Heart right ventricle (tissue), 16 donors: ENCODE measurements around the gene KDM5B. TPM values are rescaled to one million over a fixed set of nuclear protein-coding genes. Genes with fewer than 3 reads are reported as not detected.

Experiments
- ATAC-seq, 8 donors: fragments of 200-7000 bp; cut with Tn5 transposase; one replicate each; pipeline ENCODE4 v1.9.1; 2020; ENCODE audit warnings: mild to moderate bottlenecking in 8 of 8, moderate library complexity in 8 of 8, moderate number of reproducible peaks in 1 of 8
- DNase-seq, 2 donors: peaks; one replicate each; pipeline ENCODE4 v3.0.0-alpha.2; 2020
- H3K27ac ChIP-seq, 10 donors: fragments of 200-600 bp; sonication (generic) in 2 of 10; one replicate each; pipeline versions ENCODE4 v1.5.0 to v1.8.0; 2020 to 2022; ENCODE audit warnings: mild to moderate bottlenecking in 3 of 10
- H3K27me3 ChIP-seq, 7 donors: fragments of 200-600 bp; one replicate each; pipeline ENCODE4 v1.8.0; 2021 to 2022; ENCODE audit warnings: mild to moderate bottlenecking in 2 of 7
- H3K36me3 ChIP-seq, 9 donors: fragments of 200-600 bp; sonication (generic) in 1 of 9; one replicate each; pipeline versions ENCODE4 v1.5.0 to v1.8.0; 2020 to 2022; ENCODE audit warnings: mild to moderate bottlenecking in 2 of 9
- H3K4me1 ChIP-seq, 9 donors: fragments of 200-600 bp; sonication (generic) in 1 of 9; one replicate each; pipeline versions ENCODE4 v1.5.0 to v1.8.0; 2020 to 2022; ENCODE audit warnings: mild to moderate bottlenecking in 4 of 9
- H3K4me3 ChIP-seq, 10 donors: fragments of 200-600 bp; sonication (generic) in 2 of 10; one replicate each; pipeline versions ENCODE4 v1.5.0 to v1.8.0; 2020 to 2022; ENCODE audit warnings: mild to moderate bottlenecking in 7 of 10, moderate library complexity in 2 of 10
- H3K9me3 ChIP-seq, 11 donors: fragments of 200-600 bp in 10 of 11; sonication (generic) in 2 of 11; one replicate each; pipeline versions ENCODE4 v1.5.0 to v1.8.0; 2013 to 2022; ENCODE audit warnings: mild to moderate bottlenecking in 2 of 11, control low read depth in 1 of 11, moderate library complexity in 1 of 11
- WGBS, 2 donors: extraction: QIAGEN DNeasy Blood & Tissue Kit; methylation state at CpG; one replicate each; pipeline ENCODE4 v1.1.7; 2013; ENCODE audit warnings: inconsistent platforms in 1 of 2; 5-methylcytosine and 5-hydroxymethylcytosine counted together
- intact Hi-C, 10 donors: fragments of 100-400 bp; cut with DNase I; formaldehyde crosslinking; loops; one replicate each; pipeline versions ENCODE4 v1.11.1 to v1.14.2; 2022
- polyA plus RNA-seq, 2 donors: library from polyadenylated mRNA; stranded (reverse); fragments of 200-250 nt; gene quantifications; one replicate each; pipeline ENCODE4 v1.2.3, GENCODE V29; 2013
- total RNA-seq, 10 donors: library from RNA; stranded (reverse); fragmentation: NEBNext Ultra II Directional in 3 of 10; extraction: Animal tissue kit (Norgen Biotek cat#: 25700) in 3 of 10; gene quantifications; one replicate each; pipeline versions ENCODE4 v1.2.1 to v1.2.4, GENCODE V29; 2021 to 2023
- TF ChIP-seq, protein P1 (sequence below), 9 donors: fragments of 200-600 bp; sonication (generic) in 2 of 9; IDR thresholded peaks; one replicate each; pipeline versions ENCODE4 v1.5.0 to v1.8.0; 2021 to 2022; ENCODE audit warnings: antibody characterized with exemption in 9 of 9, mild to moderate bottlenecking in 5 of 9, moderate library complexity in 1 of 9
- donor health status: Arrhythmogenic right ventricular cardiomyopathy.
- donor health status: ischemic (EF 13 %, LVEDD 7.1; RV severe dilation, severe dysfunction).
- donor health status: healthy with polysubstance abuse.
- donor health status: DM: no; HTN: yes; CAD: no.
- donor health status: DM: no; HTN: no; CAD: no.
- donor health status: ischemic (EF 25% LVEDD 6.9; RV normal size, moderate dysfunction).
- donor health status: ischemic (EF 25% LVEDD 5.7; RV mildly dilated, moderate dysfunction).
- donor health status: healthy.
- donor health status: DM: yes; HTN: yes; CAD: no.
- donor health status: Ischemic cardiomyopathy.
- donor health status: ischemic (EF 35%, LVEDD 5.7; RV mildly dilated, moderate dysfunction).
- donor health status: nonischemic (EF 11% LVEDD 7.7; RV severe dilation, severe dysfunction).
- donor health status: DM: yes; HTN: yes; CAD: no.
- donor health status: PGD.
- donor health status: ischemic (EF 29% LVEDD 5.4; RV normal size, mild dysfunction).
- donor health status: nonischemic (EF 23%, LVEDD 6.1; RV moderate dilation, normal function).

KDM5B gene
- total and polyA plus RNA-seq, 12 donors: 4.9 to 18.5 (median 13.6) TPM

DNA sequence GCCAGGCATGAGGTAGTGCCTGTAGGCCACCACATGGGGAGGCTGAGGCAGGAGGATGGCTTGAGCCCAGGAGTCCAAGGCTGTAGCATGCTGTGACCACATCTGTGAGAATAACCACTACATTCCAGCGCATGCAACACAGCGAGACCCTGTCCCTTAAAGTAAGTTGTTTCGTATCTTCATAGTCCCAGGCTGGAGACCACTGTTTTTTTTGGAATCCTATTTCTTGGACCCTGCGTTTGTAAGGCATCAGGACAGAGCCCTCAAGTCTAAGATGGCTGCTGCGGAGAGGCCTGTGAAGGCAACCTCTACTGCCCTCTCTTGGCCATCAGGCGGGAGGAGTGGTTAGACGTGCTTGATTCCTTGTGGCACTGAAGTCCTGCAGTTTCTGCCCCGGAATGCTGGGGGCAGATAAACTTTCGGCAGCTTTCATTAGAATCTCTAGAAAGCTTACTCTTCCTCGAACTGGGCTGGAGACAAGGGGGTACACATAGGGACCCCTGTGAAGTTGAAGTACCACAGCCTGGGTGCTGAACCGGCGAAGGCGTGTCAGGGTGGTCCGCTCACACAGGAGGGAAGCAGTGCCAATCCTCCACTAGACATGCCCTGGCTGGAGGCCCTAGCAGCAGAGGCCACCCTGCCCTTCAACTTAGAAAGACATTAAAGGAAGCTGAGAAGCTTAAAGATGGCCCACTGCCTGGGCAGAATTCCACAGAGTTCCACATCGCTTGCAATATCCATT is 44.1 kb upstream of the KDM5B start:
- DNase-seq (no peak), ATAC-seq (peak in 1 of 8 donors; percentile 65)
- 70% methylated on average over 15 of the region's 15 CpGs for WGBS, 2 donors
- H3K36me3 ChIP-seq: no peaks in the 10 kb centered on the region
- H3K4me3 ChIP-seq: no peak overlapping the region
- no peaks in the 10 kb centered on the region for H3K27me3 ChIP-seq
- TF ChIP-seq, protein P1, sequence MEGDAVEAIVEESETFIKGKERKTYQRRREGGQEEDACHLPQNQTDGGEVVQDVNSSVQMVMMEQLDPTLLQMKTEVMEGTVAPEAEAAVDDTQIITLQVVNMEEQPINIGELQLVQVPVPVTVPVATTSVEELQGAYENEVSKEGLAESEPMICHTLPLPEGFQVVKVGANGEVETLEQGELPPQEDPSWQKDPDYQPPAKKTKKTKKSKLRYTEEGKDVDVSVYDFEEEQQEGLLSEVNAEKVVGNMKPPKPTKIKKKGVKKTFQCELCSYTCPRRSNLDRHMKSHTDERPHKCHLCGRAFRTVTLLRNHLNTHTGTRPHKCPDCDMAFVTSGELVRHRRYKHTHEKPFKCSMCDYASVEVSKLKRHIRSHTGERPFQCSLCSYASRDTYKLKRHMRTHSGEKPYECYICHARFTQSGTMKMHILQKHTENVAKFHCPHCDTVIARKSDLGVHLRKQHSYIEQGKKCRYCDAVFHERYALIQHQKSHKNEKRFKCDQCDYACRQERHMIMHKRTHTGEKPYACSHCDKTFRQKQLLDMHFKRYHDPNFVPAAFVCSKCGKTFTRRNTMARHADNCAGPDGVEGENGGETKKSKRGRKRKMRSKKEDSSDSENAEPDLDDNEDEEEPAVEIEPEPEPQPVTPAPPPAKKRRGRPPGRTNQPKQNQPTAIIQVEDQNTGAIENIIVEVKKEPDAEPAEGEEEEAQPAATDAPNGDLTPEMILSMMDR (IDR thresholded peaks at IDR 0.05): peak in 6 of 9 donors; percentile 25 to 52 (median 42)
- H3K9me3 ChIP-seq: no peaks in the 10 kb centered on the region
- intact Hi-C loops: loop anchor here in 1 of 10 donors (1.0 kb wide), 1 partner anchor 105 kb away; no protein-coding TSS in a partner anchor
- no peak overlapping the region for H3K27ac ChIP-seq
- no peaks in the 10 kb centered on the region for H3K4me1 ChIP-seq

DNA sequence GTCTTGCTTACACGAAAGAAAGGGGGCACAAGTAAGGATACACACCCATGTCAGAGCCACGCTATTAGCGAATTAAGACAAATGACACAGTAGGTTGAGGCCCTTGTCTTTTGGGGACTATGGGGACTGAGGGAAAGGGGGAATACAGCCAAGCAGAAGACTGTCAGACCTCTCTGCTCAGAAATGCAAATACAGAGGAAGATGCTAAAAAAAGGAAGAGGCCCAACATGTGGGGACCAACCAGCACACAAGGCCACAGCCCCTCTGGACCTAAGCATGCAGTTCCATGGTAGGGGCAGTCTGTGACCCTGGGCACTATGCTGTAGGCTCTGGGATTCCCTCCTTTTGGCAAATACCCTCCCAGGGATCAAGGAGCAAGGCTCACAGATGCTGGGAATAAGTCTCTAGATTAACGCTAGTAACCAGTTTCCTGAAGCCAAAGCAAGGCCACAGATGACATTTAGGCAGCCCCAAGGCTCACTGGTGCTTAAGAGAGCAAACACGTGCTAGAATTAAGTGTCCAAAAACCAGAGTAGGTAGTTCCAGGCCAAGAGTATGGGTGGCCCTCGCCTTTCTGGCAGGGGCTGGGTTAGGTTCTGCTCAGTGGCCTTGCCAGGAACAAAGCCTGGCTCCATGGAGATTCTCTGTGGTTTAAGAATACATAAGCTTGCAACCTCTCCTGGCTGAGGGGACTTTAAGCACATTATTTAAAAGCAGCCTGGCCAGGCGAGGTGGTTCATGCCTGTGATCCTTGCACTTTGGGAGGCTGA is 42.6 kb upstream of the KDM5B start:
- Histone ChIP-seq H3K27ac (no peak overlapping the region), H3K36me3 (no peaks in the 10 kb centered on the region), H3K27me3 (no peaks in the 10 kb centered on the region), H3K4me3 (no peak overlapping the region), H3K4me1 (no peaks in the 10 kb centered on the region), H3K9me3 (no peaks in the 10 kb centered on the region)
- intact Hi-C loops: no loop called here
- ATAC-seq: peak in 4 of 8 donors; percentile 34 to 67 (median 40)
- TF ChIP-seq, protein P1 (IDR thresholded peaks at IDR 0.05): no peak
- DNase-seq: no peak
- WGBS, 2 donors: 87 to 93% methylated on average over 7 of the region's 7 CpGs

DNA sequence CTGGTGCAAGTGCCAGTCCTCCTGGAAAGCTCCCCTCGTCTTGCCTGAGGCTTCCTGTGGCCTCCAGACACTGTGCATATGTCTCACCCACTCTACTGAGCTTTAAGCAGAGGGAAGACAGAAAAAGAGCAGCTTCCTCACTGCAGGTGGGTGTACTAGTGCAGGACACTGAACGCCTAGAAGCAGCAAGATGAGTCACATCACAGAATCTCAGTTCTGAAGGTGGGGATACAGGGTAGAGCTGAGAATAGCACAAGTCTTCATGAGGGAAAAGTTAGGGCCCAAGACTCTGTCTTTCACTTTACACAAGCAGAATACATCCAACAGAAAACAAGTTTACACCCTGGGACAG is 39.9 kb upstream of the KDM5B start:
- intact Hi-C loops: no loop called here
- Histone ChIP-seq H3K36me3 (no peaks in the 10 kb centered on the region), H3K27ac (no peak overlapping the region), H3K4me1 (no peaks in the 10 kb centered on the region), H3K27me3 (no peaks in the 10 kb centered on the region), H3K9me3 (no peaks in the 10 kb centered on the region), H3K4me3 (no peak overlapping the region)
- ATAC-seq (no peak), DNase-seq (no peak)
- WGBS, 2 donors: 58 to 67% methylated on average over 2 of the region's 2 CpGs
- TF ChIP-seq, protein P1 (IDR thresholded peaks at IDR 0.05): no peak

DNA sequence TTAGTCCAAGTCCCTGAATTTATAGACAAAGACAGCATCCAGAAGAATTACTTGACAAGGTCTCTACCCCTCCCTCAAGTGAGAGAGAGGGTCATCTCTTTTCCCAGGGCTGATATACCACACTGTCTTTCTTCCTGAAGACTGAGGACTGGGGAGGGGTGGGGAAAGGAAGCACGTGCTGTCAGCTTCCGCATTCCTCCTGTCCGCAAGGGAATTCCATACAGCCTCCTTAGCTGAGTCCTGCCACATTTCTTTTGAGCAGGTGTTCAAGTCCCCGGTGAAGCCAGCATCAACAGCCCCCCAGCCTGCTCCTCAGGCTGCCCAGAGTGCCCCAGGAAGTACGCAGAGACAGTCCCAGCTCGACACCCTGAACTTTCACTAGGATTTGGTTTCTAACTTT is 36.7 kb upstream of the KDM5B start:
- Histone ChIP-seq H3K4me1 (no peaks in the 10 kb centered on the region), H3K27ac (no peak overlapping the region), H3K27me3 (no peaks in the 10 kb centered on the region), H3K36me3 (no peaks in the 10 kb centered on the region), H3K4me3 (no peak overlapping the region), H3K9me3 (no peaks in the 10 kb centered on the region)
- ATAC-seq (no peak), DNase-seq (no peak)
- TF ChIP-seq, protein P1 (IDR thresholded peaks at IDR 0.05): no peak
- 45 to 49% methylated on average over 6 of the region's 6 CpGs for WGBS, 2 donors
- intact Hi-C loops: no loop called here
